NCI-H526 treated with DMSO at 0.1 percent for 48 hours (cell line): Measurements from ENCODE around the gene IMP4.

ENCODE experiments used
- DNase-seq: peaks from one replicate; lab custom pipeline; 2025; lab: John Stamatoyannopoulos, UW

Gene IMP4

DNA sequence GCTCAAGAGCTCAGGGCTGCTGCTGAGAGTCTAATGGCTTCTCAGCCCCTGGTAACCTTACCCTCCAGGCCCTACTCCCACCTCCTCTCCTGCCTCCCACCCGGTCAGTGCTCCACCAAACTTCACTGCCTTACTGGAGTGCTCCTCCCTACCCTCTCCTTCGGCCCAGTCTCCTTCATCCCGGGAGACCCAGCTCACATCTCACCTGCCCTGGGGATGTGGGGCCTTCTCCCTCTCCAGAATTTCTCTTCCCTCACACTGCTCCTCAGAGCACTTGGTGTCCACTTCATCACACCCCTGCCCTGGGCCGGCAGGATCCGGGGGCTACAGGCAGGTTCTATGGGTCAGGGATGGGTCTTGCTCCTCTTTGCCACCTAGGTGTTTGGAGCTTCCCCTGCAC is 34.8 kb downstream of the IMP4 start:
- DNase-seq, result no peak

DNA sequence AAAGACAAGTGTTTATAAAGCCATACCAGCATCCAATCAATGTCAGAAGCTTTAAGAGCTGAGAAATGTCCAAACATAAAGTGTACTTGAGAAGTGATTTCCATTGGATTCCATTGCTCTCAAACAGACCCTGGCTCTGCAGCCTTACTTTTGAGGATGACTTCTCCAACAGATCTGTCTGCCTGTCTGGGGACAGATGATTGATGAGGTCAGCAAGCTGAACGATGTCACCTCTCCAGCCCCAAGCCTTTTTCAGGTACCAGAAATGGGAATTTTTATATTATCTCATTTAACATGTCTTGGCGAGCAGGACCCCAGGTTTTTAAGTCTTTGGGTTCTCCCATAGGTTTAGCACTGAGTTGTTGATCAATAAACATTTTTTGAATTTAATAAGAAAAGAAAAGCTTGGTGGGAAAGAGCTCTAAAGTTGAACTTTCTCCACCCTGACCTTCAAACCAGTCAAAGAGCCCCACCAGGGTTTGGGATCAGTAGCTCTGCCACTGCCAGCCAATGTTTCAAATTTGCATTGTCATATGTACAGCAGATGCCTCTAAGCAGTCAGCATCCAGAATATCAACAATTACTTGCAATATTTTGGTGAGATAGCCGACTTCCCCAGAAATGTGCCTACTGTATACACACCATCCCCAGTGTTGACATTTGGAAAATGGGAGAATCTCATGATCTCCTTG is 35.7 kb downstream of the IMP4 start:
- DNase-seq, result no peak

DNA sequence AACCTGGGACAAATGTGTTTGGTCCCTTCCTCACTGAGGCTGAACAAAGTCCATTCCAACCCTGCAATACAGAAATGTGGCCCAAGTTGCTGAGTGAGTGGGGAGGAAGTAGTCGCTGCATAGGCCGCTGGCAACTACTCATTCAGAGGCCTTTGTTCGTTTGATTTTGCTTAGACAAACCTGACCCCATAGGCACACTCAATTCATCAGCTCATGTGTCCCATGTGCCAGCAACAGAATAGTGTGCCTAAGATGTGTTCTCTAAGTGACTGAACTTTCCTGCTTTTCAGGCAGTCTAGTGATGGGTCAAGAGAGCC is 36.2 kb downstream of the IMP4 start:
- DNase-seq, result no peak

DNA sequence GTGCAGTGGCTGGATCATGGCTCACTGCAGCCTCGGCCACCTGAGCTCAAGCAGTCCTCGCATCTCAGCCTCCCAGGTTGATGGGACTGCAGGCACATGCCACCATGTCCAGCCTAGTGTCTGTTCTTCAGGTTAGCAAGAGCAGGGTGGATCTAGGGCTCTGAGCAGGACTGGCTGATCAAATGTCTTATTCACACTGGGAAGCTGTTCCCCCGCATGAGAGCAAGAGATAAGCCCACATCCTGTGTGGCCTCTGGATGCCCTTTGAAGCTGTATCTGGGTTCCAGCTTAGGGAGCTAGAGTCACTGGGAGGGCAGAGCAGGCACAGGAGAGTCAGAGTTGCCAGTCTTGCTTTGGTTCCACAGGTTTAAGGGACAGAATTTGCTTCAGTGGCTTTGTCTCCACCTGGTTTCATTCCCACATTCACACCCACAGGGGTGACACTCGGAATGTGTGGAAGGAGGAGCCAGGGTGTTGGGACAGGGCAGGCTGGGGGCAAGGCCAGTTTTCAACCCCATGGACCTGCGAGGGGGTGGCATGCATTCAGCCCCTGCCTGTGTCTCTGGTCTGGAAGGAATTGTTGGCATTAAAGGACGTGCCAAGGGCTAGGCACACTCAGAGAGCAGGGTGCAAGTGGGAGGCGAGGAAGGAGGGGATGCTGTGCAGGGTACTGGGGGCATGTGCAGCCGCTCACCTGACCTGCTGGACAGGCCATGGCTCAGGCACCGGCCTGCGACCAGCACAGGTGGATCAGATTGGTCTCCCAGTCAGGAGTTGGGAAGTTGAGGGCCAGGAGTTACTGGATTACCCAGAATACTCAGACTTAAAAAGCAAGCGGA is 37.6 kb downstream of the IMP4 start:
- no peak for DNase-seq

DNA sequence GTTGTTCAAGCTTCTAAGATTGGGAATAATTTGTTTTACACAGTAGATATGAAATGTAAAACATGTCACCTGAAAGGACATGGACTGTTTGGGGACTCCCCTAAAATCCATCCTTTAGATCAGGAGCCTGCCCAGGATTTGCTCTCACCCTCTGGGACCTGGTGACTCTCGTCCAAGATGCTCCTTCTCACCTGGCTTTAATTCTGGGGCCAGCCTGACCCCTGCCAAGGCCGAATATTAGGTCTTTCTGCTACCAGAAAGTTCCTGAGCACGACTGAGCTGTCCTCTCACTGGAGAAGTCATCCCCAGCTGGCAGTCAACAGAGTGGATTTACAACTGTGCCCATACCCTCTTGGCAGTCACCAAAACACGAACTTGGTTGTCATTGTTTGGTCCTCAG is 38.4 kb downstream of the IMP4 start:
- DNase-seq, result no peak

DNA sequence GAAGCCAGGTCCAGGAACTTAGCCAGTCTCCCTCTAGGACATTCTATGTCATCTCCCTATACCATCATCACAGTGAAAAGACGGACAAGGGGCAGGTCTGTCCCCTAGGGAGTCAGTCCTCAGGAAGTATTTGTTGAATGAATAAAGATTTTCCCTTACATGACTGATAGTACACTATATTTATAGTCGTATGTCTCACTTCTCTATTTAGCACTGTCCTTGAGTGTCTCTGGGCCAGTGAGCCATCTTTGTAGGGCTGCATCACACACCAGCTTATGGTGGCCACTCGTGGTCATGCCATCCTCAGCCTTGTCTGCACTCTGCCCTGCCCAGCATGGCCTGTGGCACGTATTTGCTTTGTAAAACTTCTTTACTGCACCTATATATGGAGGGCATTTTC is 38.9 kb downstream of the IMP4 start:
- DNase-seq, result no peak

DNA sequence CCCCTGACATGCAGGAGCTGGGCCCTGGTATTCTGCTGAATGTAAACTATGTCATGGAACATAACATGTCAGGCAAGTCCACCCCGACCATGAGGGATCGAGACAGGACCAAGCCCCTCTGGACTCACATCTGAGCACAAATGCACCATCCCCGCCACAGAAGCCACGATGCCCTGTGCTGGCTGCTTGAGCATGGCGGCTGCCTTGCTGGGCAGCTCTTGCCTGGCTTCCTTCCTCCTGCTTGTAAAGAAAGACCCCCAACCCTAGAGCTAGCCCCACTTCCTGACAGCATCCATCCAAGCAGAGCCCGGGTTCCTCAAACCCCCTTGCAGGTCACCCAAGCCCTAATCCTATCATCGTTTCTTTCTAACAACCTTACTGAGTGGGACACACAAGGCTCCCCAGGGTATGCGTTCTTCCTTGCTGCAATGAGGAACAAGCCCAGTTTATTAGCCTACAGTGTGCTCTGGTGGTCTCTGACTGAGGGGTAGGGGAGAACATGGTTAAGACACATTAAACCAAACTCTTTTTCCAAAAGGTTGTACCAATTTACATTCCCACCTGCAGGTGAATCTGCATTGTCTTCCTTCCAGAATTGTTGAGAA is 39.7 kb downstream of the IMP4 start:
- no peak for DNase-seq

DNA sequence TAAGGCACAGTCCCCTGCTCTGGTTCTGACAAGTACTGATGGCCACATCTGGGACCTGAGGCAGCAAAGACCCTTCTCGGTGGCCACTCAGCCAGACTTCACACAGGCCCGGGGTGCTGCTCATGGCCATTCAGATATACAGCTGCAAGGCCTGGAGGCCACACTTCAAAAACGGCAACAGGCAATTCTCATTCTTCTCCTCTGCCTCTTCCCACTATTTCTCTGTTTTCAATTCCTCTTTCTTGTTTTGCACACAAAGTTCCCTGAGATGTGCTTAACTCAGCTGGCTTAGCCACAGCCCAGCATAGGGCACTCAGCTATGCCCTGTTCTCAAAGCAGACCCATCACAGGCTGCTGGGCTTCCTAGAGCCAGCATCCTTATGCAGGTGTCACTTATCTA is 43.0 kb downstream of the IMP4 start:
- no peak for DNase-seq

DNA sequence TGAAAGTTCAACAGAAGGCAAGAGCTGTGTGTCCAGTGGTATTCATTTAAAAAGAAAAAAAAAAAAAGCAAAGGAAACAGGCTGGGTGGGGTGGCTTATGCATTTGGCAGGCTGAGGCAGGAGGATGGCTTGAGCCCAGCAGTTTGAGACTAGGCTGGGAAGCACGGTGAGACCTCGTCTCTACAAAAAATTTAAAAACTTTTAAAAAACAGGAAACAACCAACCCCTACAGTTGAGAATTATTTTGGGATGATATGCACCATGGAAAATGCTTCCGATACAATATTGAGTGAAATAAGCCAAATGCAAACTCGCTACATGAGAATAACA is 44.3 kb downstream of the IMP4 start:
- DNase-seq, result no peak

DNA sequence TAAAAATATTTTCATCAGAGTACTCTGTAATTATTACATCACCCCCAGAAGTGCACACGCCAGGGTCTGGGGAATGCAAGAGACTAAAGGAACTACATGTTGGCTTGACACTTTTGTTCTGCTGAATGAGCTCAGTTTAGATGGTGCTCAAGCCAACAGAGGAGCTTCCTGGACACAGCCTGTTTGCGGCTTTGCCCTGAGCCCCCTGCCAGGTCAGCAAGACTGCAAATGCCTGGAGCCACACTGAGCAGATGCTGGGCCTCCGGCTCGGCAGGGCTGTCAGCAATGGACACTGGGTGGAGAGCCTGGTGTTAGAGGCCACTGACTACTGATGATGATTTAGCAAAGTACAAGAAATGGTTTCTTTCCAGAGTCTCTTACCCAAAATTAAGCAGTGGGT is 45.1 kb downstream of the IMP4 start:
- peak; percentile 44 for DNase-seq

DNA sequence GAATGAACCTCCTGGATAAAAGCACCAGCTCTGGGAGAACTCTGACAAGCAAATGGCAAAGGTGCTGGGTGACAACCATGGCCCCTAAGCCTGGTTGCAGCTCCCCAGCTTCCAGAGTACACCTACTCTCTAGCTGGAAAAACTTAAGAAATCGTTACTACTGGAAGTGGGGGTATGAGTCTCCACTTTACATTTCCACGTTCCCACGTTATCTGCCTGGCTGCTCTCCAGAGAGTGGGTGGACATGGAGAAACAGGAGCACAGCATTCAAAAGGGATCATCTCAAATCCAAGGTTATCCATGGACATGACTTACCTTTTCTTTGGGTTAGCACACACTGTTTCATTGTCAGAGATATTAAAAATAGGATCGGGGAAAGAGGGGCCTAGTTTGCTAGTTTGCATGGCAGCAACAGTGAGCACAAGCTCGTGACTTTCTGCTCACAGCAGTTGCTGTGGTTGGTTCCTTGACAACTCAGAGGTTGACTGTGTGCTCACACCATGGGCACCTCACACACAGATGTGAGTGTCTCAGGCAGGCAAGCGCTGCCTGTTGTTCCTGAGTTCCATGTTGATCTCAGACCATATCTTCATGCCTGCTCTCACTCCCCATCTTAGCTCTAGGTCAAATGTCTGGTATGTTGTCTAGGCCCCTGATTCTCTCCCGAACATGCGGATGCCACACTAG is 45.7 kb downstream of the IMP4 start:
- DNase-seq, result peak; percentile 58

DNA sequence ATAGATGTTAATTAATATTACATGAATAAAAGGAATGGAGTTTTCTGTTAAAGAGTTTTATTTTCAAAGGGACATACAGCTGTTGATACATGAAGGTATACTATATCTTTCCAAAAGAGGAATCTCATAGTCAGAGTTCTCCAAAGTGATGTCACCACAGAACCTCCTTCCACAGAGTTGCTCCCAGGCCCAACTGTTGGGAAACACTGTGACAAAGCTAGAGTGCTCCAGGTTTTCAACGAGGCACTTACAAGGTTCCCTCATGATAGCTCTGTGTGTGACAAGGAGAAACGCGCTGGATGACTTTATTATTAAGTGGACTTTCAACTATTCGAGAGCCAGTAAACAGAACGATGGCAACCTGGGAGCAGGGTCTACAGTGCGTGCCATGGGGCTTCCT is 46.7 kb downstream of the IMP4 start:
- no peak for DNase-seq

DNA sequence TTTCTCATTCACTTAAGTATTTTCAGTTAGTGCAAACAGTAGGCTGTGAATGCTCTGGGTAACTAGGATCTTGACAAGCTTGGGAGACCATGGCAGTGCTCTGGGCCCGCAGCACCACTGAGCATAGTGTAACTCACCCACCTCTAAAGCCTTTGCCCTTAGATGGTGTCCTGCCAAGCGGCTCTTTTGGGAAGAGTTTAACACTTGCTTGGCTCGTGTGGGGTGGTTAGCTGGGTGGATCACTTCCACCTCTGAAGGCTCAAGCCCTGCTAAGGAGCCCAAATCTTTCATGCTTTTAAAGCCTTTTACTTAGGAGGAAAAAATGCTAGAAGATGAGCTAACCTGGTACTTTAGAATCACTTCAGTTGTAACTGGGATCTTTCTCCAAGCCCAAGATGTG is 47.1 kb downstream of the IMP4 start:
- no peak for DNase-seq

DNA sequence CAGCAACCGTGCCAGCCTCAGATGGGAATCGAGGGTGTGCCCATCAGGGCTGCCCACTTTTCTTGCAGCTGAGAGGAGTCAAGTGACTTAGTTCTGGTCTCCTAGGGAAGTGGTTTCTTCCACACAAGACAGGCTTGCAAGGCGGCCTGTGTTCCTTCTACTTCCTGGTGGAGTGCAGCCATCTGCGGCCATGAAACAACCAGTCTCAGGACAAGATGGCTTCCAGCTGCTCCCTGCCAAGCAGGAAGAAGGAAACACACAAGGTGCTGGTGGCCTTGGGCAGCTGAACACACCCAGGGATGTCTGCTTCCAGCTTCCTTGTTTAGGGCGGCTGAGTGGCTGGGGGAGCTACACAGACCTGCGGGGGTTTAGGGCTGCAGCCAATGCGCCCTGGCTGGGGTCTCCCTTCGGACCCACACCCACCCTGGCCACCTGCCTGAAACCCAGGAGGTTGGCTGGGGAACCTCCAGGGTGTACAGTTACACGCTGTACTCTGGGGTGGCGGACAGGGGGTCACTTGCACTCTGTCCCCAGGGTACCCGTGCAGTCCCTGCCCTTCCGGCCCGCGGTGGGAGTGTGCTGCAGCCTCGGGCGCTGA is 47.9 kb downstream of the IMP4 start:
- DNase-seq, result no peak

DNA sequence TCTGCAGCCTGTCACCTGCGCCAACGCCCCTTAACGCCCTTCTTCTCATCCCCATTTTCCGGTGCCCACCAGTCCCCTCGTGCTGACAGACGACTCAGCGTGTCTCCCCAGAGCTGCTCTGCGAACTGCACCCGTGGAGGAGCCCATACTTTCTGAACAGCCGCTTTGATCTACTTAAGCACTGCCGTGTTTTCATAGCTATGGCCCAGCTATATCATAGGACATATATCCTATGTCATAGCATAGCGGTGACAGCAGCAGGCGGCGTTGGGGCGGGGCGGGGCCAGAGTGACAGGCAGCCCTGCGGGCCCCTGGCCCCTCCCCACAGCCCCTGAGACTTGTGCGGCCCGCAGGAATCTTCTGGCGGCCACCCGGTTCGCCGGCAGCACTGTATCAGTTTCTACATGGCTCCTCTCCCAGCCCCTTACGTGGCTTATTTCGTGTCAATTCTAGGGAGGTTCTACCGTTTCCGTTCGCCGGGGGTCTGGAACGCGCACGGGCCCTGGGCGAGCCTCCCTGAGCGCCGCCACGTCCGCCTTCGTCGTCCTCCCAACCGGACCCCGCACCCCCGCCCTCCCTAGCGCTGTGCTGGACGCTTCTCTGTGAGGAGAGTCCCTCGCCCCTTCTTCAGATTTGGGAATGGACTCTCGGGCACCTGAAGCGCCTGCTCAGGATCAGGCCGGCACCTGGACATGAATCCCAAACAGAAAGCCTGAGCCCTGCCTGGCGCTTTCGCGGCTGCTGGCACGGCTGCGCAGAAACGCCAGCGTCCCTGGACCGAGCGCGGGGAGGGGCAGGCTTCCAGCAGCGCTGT is 48.6 kb downstream of the IMP4 start:
- peak; percentile 70 for DNase-seq

DNA sequence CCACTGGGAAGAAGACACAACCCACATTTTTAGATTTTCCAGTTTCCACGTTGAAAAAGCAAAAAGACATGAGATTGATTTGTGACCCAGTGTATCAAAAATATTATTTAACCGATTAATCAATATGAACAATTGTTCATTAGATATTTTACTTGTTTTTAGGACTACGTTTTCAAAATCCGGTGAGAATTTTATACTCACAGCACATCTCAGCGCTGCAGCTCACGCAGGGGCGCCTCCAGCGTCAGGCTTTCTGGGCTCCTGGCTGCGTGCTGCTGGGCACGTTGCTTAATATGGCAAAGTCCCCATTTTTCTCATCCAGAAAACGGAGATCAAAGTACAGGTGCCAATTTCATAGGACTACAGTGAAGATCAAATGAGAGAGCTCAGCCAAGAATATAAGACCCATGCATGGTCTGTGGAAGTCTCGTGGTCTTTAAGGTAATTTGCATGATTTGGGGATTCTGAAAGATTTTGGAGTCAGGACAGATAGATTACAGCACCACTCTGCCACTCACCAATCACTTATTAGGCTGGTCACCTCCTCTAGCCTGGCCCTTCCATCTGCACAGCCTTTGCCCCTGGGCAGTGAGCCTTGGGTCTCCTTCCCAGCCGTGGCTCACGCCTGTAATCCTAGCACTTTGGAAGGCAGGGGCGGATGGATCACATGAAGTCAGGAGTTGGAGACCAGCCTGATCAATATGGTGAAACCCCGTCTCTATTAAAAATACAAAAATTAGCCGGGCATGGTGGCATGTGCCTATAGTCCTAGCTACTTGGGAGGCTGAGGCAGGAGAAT is 49.4 kb downstream of the IMP4 start:
- peak; percentile 64 for DNase-seq

DNA sequence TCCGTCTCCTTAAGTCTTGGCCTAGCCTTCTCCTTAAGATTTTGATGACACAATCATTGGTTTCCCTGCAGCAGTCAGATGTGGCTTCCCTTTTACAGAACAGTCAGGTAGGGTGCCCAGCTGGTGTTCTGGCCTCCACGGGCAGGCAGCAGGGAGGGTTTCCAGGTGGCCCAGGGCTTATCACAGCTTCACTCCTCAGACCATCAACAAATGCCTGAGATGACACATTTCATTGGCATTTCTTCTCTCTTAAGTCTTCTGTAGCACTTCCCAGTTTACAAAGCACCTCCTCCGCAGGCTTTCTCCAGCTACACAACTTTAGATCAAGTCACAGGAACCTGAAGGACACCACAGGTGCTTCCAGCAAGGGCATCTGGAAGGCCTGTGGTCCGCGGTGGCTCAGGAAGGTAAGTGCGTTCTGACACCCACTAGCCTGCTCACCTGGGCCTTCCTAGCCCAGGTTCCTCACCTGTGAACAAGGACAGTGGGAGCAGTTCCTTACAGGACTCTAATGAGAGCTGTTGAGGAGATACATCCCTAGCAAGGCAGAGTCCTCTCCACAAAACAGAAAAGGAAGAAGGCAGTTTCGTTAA is 50.7 kb downstream of the IMP4 start:
- DNase-seq, result no peak
